ENCODE measurements around the gene USP9Y. TPM values are rescaled to one million over a fixed set of nuclear protein-coding genes. Genes with fewer than 3 reads are reported as not detected.

Gene USP9Y
- total and polyA plus RNA-seq, 2 donors (not counting 3 experiments of a cell fraction or from before 2014, with no cell fraction given): 13.6 to 17.4 TPM

DNA sequence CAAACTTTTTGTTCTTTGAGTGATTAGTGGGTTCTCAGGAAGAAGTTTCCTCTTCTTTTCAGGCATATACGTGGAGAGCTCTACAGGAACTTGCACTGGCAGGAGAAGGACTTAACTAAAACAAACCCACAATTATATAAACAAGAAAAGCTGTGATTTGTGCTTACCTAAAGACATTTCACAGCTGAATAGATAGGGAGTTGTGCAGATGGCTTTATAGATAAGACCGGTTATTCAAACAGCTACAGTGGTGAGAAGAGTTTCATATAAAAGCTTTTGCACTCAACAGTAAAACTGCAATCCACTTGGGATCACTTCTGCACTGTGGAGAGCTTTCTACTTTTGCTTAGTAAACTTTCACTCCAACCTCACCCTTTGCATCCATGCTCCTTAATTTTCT is 197.6 kb downstream of the USP9Y start:
- DNase-seq (ENCODE audit: low read depth, low spot score) (no peak), FAIRE-seq (no peak)
- H3K9ac ChIP-seq (replicated peaks; ENCODE audit: extremely low read depth, insufficient read depth, low read length): no peak overlapping the region
- TF ChIP-seq MYC (IDR thresholded peaks at IDR 0.05; ENCODE audit: low read depth, low read length) (no peak), GATA2 (IDR thresholded peaks at IDR 0.05; ENCODE audit: insufficient read depth, insufficient read length, low read depth, low read length) (no peak), JUN (IDR thresholded peaks at IDR 0.05; ENCODE audit: borderline replicate concordance, insufficient read depth, insufficient read length, low read depth) (no peak), POLR2AphosphoS5 (IDR thresholded peaks at IDR 0.05; ENCODE audit: insufficient read depth, low read depth, low read length) (no peak)
- TF ChIP-seq, protein P1, sequence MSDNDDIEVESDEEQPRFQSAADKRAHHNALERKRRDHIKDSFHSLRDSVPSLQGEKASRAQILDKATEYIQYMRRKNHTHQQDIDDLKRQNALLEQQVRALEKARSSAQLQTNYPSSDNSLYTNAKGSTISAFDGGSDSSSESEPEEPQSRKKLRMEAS (IDR thresholded peaks at IDR 0.05; ENCODE audit: insufficient read depth, insufficient read length): no peak
- TF ChIP-seq, protein P2, sequence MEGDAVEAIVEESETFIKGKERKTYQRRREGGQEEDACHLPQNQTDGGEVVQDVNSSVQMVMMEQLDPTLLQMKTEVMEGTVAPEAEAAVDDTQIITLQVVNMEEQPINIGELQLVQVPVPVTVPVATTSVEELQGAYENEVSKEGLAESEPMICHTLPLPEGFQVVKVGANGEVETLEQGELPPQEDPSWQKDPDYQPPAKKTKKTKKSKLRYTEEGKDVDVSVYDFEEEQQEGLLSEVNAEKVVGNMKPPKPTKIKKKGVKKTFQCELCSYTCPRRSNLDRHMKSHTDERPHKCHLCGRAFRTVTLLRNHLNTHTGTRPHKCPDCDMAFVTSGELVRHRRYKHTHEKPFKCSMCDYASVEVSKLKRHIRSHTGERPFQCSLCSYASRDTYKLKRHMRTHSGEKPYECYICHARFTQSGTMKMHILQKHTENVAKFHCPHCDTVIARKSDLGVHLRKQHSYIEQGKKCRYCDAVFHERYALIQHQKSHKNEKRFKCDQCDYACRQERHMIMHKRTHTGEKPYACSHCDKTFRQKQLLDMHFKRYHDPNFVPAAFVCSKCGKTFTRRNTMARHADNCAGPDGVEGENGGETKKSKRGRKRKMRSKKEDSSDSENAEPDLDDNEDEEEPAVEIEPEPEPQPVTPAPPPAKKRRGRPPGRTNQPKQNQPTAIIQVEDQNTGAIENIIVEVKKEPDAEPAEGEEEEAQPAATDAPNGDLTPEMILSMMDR (IDR thresholded peaks at IDR 0.05; ENCODE audit: extremely low read depth in 1 of 2, insufficient read depth in 1 of 2, low read depth in 1 of 2, low read length in 2 of 2): no peak
- intact Hi-C loops (cut with micrococcal nuclease): no loop called here
- POLR2A ChIA-PET: no interaction called here
- BruUV-seq (replicated peaks): no TSS peak
- H3K79me2 ChIP-seq (ENCODE audit: control insufficient read depth, insufficient read depth, low read length): no peaks in the 10 kb centered on the region
- no peaks in the 10 kb centered on the region for H3K36me3 ChIP-seq (ENCODE audit: control insufficient read depth in 2 of 2, extremely low read depth in 1 of 2, insufficient read depth in 2 of 2, low read length in 2 of 2)
- CTCF ChIA-PET: interaction anchor here (1.4 kb wide), 1 partner anchor 445 kb away, joined by 5 read pairs; no protein-coding TSS in a partner anchor
- H3K27ac ChIP-seq (ENCODE audit: insufficient read depth, low read depth, low read length): no peak overlapping the region
- H3K4me2 ChIP-seq (ENCODE audit: insufficient read depth, low read length): no peak overlapping the region
- H3K4me3 ChIP-seq (replicated peaks in 1 of 3; ENCODE audit: insufficient read depth in 1 of 3, low read depth in 1 of 3, low read length in 3 of 3): no peak overlapping the region
- no peaks in the 10 kb centered on the region for H3K9me3 ChIP-seq (replicated peaks; ENCODE audit: control insufficient read depth, insufficient read depth, low read length)
- dilution Hi-C loops (cut with MboI; ENCODE audit: extremely low pct_ligation_motif_present, low sequenced_read_pairs): no loop called here
- H3K9me1 ChIP-seq (replicated peaks; ENCODE audit: control insufficient read depth, extremely low read depth, insufficient read depth, low read length): no peaks in the 10 kb centered on the region
- no peaks in the 10 kb centered on the region for H3K27me3 ChIP-seq (ENCODE audit: control insufficient read depth in 2 of 2, insufficient read depth in 2 of 2, low read length in 2 of 2)
- peaks cover 8% of the 10 kb centered on the region for H3K4me1 ChIP-seq (ENCODE audit: control insufficient read depth, extremely low read depth, insufficient read depth, low read length)
- no peak overlapping the region for H2AFZ ChIP-seq (ENCODE audit: low read depth, low read length)
- H4K20me1 ChIP-seq (replicated peaks; ENCODE audit: control insufficient read depth, extremely low read depth, insufficient read depth, low read length): no peaks in the 10 kb centered on the region
